HL-60 (cell line): Measurements from ENCODE around the gene SHB.

Source experiments
- DNase-seq, 2 experiments: peaks; one replicate each; pipeline ENCODE4 v3.0.0-alpha.2; 2010 to 2020; ENCODE audit warnings: low read depth in 1 of 2, low spot score in 1 of 2
- H3K27ac ChIP-seq: fragments of 250-450 bp; sonication (Bioruptor Pico); replicated peaks from 2 replicates; pipeline ENCODE4 v1.5.1; 2020; ENCODE audit warnings: mild to moderate bottlenecking, moderate library complexity
- H3K27me3 ChIP-seq: fragments of 250-450 bp; sonication (Bioruptor Pico); 2 replicates; pipeline ENCODE4 v1.5.1; 2021; ENCODE audit warnings: mild to moderate bottlenecking, moderate library complexity; ENCODE audit not compliant: insufficient read depth, poor library complexity, severe bottlenecking
- H3K4me3 ChIP-seq: replicated peaks from 2 replicates; pipeline ENCODE4 v1.5.1; 2011; ENCODE audit warnings: mild to moderate bottlenecking, control low read depth, low read length; ENCODE audit not compliant: insufficient read depth
- GABPA ChIP-seq: IDR thresholded peaks from 2 replicates; pipeline ENCODE4 v1.6.1; 2012; ENCODE audit warnings: low read depth
- POLR2AphosphoS5 ChIP-seq: IDR thresholded peaks from 2 replicates; pipeline ENCODE4 v1.6.1; 2012; ENCODE audit warnings: low read depth
- SPI1 ChIP-seq: IDR thresholded peaks from 2 replicates; pipeline ENCODE4 v1.6.1; 2012; ENCODE audit warnings: low read depth, mild to moderate bottlenecking, borderline replicate concordance
- TF ChIP-seq, protein P1 (sequence below): IDR thresholded peaks from 2 replicates; pipeline ENCODE4 v1.6.1; 2012; ENCODE audit warnings: low read depth; ENCODE audit not compliant: insufficient replicate concordance
- TF ChIP-seq, protein P2 (sequence below): IDR thresholded peaks from one replicate; pipeline ENCODE4 v1.5.1; 2011; ENCODE audit warnings: low read length, control low read depth, inconsistent platforms; ENCODE audit not compliant: insufficient read depth

Gene SHB

DNA sequence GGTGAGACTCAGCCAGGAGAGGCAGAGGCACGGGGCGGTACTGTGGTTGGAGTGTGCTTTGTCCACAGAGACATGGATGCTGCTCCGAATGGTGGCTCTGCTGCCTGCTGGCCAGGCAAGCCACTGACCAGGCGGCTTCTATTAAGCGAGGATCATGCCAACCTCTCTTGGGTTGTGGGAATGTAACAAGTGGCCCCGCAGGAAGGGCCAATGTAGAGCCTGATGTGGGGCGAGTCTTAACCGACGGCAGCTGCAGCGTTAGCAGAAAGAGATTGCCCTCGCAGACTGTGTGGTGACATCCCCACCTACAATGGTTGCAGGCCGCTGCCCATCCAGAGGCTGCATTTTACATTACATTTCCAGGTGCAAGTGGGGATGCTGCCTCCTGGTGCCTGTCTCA is 118.5 kb downstream of the SHB start:
- no peak overlapping the region for H3K4me3 ChIP-seq
- H3K27me3 ChIP-seq: no peaks in the 10 kb centered on the region
- TF ChIP-seq SPI1 (no peak), GABPA (no peak)
- TF ChIP-seq, protein P1, sequence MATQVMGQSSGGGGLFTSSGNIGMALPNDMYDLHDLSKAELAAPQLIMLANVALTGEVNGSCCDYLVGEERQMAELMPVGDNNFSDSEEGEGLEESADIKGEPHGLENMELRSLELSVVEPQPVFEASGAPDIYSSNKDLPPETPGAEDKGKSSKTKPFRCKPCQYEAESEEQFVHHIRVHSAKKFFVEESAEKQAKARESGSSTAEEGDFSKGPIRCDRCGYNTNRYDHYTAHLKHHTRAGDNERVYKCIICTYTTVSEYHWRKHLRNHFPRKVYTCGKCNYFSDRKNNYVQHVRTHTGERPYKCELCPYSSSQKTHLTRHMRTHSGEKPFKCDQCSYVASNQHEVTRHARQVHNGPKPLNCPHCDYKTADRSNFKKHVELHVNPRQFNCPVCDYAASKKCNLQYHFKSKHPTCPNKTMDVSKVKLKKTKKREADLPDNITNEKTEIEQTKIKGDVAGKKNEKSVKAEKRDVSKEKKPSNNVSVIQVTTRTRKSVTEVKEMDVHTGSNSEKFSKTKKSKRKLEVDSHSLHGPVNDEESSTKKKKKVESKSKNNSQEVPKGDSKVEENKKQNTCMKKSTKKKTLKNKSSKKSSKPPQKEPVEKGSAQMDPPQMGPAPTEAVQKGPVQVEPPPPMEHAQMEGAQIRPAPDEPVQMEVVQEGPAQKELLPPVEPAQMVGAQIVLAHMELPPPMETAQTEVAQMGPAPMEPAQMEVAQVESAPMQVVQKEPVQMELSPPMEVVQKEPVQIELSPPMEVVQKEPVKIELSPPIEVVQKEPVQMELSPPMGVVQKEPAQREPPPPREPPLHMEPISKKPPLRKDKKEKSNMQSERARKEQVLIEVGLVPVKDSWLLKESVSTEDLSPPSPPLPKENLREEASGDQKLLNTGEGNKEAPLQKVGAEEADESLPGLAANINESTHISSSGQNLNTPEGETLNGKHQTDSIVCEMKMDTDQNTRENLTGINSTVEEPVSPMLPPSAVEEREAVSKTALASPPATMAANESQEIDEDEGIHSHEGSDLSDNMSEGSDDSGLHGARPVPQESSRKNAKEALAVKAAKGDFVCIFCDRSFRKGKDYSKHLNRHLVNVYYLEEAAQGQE: no peak
- DNase-seq: no peak
- H3K27ac ChIP-seq: no peak overlapping the region

DNA sequence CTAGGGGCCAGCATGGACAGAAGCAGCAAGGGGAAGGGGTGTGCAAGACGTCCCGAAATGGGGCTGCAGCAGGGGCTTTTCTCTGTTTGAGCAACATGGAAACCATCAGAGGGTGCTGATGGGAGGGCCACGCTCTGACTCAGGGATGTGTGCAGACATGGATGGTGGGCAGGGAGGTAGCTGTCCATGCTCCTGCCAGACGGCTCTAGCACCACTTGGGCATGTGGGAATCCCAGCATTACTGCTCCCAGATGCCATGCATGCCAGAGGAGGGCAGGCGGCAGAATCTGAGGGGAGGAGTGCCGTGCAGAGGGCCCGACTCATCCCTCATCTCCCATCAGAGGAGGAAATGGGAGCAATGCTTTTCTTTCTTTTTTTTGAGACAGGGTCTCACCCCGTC is 119.5 kb downstream of the SHB start:
- DNase-seq: no peak
- TF ChIP-seq, protein P1: no peak
- Histone ChIP-seq H3K27me3 (no peaks in the 10 kb centered on the region), H3K4me3 (no peak overlapping the region), H3K27ac (no peak overlapping the region)

DNA sequence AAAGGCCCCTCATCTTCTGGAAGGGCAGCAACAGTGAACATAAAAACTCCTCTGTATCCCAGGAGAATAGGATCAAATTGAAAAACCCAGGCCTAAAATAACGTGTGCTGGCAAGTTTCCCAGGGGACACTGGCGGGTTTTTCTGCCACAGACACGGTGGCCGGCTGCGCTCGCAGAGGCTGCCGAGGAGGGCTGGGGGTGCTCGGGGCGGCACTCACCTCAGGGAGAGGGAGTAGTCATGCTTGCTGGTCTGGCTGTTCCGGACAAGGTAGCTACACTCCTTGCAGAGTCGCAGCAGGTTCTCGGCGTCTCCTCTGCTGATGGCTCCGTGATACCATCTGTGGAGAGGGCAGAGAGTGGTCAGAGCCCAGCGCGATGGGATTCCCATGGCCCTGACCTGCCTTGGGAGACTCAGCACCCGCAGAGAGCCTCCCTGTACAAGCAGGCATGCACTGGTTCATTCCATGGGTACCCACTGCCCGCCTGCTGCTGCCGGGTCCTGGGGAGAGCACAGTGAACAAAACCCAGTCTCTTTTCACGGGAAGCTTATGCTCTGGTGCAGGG is 120.5 kb downstream of the SHB start:
- Histone ChIP-seq H3K27ac (no peak overlapping the region), H3K4me3 (no peak overlapping the region), H3K27me3 (no peaks in the 10 kb centered on the region)
- DNase-seq: no peak
- no peak for TF ChIP-seq POLR2AphosphoS5
- TF ChIP-seq, protein P2, sequence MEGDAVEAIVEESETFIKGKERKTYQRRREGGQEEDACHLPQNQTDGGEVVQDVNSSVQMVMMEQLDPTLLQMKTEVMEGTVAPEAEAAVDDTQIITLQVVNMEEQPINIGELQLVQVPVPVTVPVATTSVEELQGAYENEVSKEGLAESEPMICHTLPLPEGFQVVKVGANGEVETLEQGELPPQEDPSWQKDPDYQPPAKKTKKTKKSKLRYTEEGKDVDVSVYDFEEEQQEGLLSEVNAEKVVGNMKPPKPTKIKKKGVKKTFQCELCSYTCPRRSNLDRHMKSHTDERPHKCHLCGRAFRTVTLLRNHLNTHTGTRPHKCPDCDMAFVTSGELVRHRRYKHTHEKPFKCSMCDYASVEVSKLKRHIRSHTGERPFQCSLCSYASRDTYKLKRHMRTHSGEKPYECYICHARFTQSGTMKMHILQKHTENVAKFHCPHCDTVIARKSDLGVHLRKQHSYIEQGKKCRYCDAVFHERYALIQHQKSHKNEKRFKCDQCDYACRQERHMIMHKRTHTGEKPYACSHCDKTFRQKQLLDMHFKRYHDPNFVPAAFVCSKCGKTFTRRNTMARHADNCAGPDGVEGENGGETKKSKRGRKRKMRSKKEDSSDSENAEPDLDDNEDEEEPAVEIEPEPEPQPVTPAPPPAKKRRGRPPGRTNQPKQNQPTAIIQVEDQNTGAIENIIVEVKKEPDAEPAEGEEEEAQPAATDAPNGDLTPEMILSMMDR: no peak
- TF ChIP-seq, protein P1: no peak
- TF ChIP-seq SPI1: no peak
- no peak for TF ChIP-seq GABPA

DNA sequence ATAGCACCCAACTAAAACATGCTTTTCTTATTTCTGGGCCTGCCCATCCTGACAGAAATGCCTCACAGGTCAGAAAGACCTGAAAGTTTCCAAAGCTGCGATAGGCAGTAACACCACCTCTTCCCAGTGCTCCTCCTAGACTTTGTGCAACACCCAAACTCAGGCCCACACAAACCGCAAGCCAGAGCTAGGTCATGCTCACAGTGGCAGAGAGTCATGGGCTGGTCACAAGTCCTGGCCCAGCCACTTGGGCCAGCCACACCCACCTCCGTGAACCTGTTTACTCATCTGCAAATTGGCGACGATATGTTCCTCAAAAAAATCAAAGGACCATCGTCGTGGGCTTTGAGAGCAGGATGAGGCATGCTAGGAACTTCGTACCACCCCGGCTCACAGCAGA is 121.0 kb downstream of the SHB start:
- DNase-seq: no peak
- H3K27ac ChIP-seq: no peak overlapping the region
- H3K27me3 ChIP-seq: no peaks in the 10 kb centered on the region
- no peak overlapping the region for H3K4me3 ChIP-seq
- TF ChIP-seq, protein P1: no peak
- TF ChIP-seq POLR2AphosphoS5 (no peak), SPI1 (no peak), GABPA (no peak)
- TF ChIP-seq, protein P2: no peak
